Uterus (tissue), 2 donors: ENCODE results near the gene METAP1D.
"Not testable (repeated sequence)": the region's sequence is repeated elsewhere in the genome, so short reads cannot be mapped to it uniquely, and the experiment has no call there.

Experiments used
- CTCF ChIP-seq, 4 experiments: fragments of 200-600 bp in 2 of 4; fragments of 450-650 bp in 2 of 4; sonication (generic) in 2 of 4; IDR thresholded peaks; one replicate each; pipeline ENCODE4 v1.5.1; 2016 to 2019; ENCODE audit warnings: antibody characterized with exemption in 4 of 4, mild to moderate bottlenecking in 2 of 4, moderate library complexity in 1 of 4
- POLR2A ChIP-seq, 2 donors: fragments of 450-650 bp; IDR thresholded peaks; one replicate each; pipeline ENCODE4 v1.6.1; 2016; ENCODE audit warnings: antibody characterized with exemption in 2 of 2, mild to moderate bottlenecking in 1 of 2, moderate library complexity in 1 of 2

GRCh38 chr2:172114176-172114575 lies 114.4 kb downstream of the METAP1D start:
- not testable (repeated sequence) for TF ChIP-seq POLR2A, CTCF (IDR thresholded peaks at IDR 0.05)
